ENCODE measurements around the gene RSPO1.

RSPO1 gene

DNA sequence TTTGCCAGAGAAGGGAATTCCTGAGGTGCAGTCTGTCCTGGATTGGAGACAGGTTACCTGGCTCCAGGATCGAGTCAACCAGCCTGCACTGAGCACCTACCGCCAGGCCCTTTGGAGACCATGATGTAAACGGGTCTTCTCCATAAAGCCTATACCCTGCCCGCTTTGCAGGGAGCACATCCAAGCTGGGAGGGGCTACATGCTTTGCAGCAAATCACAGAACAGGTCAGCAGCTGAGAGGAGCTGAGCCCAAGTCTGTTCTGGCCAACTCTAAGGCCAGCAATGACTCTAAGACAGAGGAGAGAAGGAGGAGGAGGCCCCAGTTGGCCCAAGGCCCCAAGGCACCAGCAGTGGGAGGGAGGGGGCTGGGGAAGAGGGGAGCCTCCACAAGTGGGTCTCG lies 15.5 kb upstream of the RSPO1 start:
- no peaks in the 10 kb centered on the region for H3K36me3 ChIP-seq (replicated peaks)
- H3K9me3 ChIP-seq = no peaks in the 10 kb centered on the region
- no peaks in the 10 kb centered on the region for H3K4me1 ChIP-seq
- no peak overlapping the region for H3K4me3 ChIP-seq
- H3K27me3 ChIP-seq (ENCODE audit: low read depth) = peaks cover 5% of the 10 kb centered on the region; the same call in 1 of the 2 replicates
- in situ Hi-C loops (cut with MboI; ENCODE audit: low sequenced_read_pairs) = no loop called here
- no peak for DNase-seq (ENCODE audit: low spot score in 2 of 2)

GRCh38 chr1:37647281-37647680 lies 12.6 kb upstream of the RSPO1 start:
- in situ Hi-C loops (cut with MboI; ENCODE audit: low sequenced_read_pairs) = no loop called here
- H3K4me3 ChIP-seq = no peak overlapping the region
- H3K9me3 ChIP-seq = no peaks in the 10 kb centered on the region
- no peaks in the 10 kb centered on the region for H3K36me3 ChIP-seq (replicated peaks)
- no peak for DNase-seq (ENCODE audit: low spot score in 2 of 2)
- no peaks in the 10 kb centered on the region for H3K4me1 ChIP-seq
- peaks cover 21% of the 10 kb centered on the region for H3K27me3 ChIP-seq (ENCODE audit: low read depth)

DNA sequence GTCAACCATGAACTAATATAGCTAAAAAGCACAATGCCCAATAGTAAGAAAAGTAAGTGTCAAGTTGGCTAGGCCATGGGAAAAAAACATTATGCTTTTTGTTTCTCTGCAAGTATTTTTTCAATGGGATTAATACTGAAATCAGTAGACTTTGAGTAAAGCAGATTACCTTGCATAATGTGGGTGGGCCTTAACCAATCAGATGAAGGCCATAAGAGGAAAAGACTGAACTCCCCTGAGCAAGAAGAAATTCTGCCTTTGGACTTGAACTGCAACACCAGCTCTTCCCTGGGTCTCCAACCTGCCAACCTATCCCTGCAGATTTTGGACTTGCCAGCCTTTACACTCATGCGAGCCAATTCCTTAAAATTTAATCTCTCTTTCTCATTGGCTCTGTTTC lies 6.4 kb upstream of the RSPO1 start:
- no peak for DNase-seq (ENCODE audit: low spot score in 2 of 2)
- peaks cover 71% of the 10 kb centered on the region for H3K27me3 ChIP-seq (ENCODE audit: low read depth)
- no peaks in the 10 kb centered on the region for H3K4me1 ChIP-seq
- in situ Hi-C loops (cut with MboI; ENCODE audit: low sequenced_read_pairs) = no loop called here
- H3K4me3 ChIP-seq = no peak overlapping the region
- no peaks in the 10 kb centered on the region for H3K9me3 ChIP-seq
- H3K36me3 ChIP-seq (replicated peaks) = no peaks in the 10 kb centered on the region

- Histone ChIP-seq H3K36me3 (replicated peaks) (no peaks in the 10 kb centered on the region), H3K9me3 (no peaks in the 10 kb centered on the region), H3K4me3 (no peak overlapping the region), H3K4me1 (no peaks in the 10 kb centered on the region), H3K27me3 (ENCODE audit: low read depth) (peaks cover 90% of the 10 kb centered on the region)
- DNase-seq (ENCODE audit: low spot score in 2 of 2) = no peak
- in situ Hi-C loops (cut with MboI; ENCODE audit: low sequenced_read_pairs) = no loop called here
These were observed 1.7 kb upstream of the RSPO1 start for GRCh38 chr1:37636435-37636834.

DNA sequence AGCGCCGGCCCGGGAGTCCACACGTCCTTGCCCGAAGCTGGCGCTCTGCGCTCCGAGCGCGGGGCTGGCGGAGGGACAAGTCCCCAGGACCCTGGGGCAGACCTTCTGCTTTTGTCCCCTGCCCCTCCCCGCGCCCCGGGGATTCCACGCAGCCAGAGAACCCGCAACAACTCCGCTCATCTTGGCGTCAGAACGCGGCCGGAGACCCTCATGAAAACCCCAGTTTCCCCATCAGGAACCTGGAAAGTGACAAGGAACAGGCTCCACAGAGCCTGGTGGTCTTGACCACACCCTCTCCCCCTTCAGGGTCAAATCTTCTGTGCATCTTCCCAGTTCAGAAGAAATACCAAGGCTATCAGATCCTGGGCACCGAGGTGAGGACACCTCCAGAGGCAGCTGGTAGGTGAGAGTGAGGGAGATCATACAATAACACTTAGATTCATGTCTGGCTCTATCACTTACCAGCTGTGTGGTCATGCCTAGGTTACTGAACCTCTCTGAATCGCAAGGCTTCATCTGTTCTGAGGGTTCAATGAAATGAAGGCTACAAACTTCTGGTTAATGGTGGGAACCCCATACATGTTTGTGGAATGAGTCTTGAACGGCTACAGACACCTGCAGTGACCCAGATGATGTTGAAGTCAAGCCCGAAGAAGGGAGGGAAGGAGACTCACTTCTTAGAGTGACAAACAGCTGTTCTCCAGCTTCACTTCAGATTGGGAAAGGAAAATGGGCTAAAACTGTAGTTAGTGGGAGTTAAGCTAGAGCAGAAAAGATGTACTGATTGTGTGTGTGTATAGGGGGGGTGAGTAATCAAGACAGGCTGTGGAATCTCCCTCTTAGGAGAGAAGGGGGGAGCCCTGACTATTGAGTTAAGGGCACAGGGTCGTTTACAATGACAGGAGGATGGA lies 555 bp upstream of the RSPO1 start:
- peaks cover 90% of the 10 kb centered on the region for H3K27me3 ChIP-seq (ENCODE audit: low read depth)
- no peaks in the 10 kb centered on the region for H3K36me3 ChIP-seq (replicated peaks)
- H3K4me3 ChIP-seq = no peak overlapping the region
- no peaks in the 10 kb centered on the region for H3K9me3 ChIP-seq
- no peak for DNase-seq (ENCODE audit: low spot score in 2 of 2)
- in situ Hi-C loops (cut with MboI; ENCODE audit: low sequenced_read_pairs) = no loop called here
- no peaks in the 10 kb centered on the region for H3K4me1 ChIP-seq

DNA sequence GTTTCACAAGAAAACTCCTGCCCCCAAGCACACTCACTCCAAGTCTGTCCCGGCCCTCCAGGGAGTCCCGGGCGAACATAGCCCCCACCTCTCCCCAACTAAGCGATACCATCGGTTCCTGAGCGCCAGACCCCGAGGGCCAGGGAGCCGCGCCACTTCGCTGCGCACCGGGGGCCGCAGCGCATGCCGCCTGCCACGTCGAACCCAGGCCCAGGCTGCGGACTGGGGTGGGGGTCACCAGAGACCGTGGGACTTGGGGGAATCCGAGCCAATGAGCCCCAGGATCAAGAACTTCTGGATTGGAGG lies 801 bp downstream of the RSPO1 start:
- no peaks in the 10 kb centered on the region for H3K9me3 ChIP-seq
- in situ Hi-C loops (cut with MboI; ENCODE audit: low sequenced_read_pairs) = no loop called here
- H3K36me3 ChIP-seq (replicated peaks) = no peaks in the 10 kb centered on the region
- peaks cover 95% of the 10 kb centered on the region for H3K27me3 ChIP-seq (ENCODE audit: low read depth)
- H3K4me3 ChIP-seq = no peak overlapping the region
- no peaks in the 10 kb centered on the region for H3K4me1 ChIP-seq
- no peak for DNase-seq (ENCODE audit: low spot score in 2 of 2)

- DNase-seq (ENCODE audit: low spot score in 2 of 2) = no peak
- Histone ChIP-seq H3K4me3 (no peak overlapping the region), H3K4me1 (no peaks in the 10 kb centered on the region), H3K36me3 (replicated peaks) (no peaks in the 10 kb centered on the region), H3K9me3 (no peaks in the 10 kb centered on the region), H3K27me3 (ENCODE audit: low read depth) (peaks cover 93% of the 10 kb centered on the region)
- in situ Hi-C loops (cut with MboI; ENCODE audit: low sequenced_read_pairs) = no loop called here
These were observed 1.4 kb downstream of the RSPO1 start for GRCh38 chr1:37633040-37633937.

GRCh38 chr1:37631036-37631435 lies 3.7 kb downstream of the RSPO1 start:
- in situ Hi-C loops (cut with MboI; ENCODE audit: low sequenced_read_pairs) = no loop called here
- Histone ChIP-seq H3K36me3 (replicated peaks) (no peaks in the 10 kb centered on the region), H3K27me3 (ENCODE audit: low read depth) (peaks cover 87% of the 10 kb centered on the region), H3K4me3 (no peak overlapping the region), H3K4me1 (no peaks in the 10 kb centered on the region), H3K9me3 (no peaks in the 10 kb centered on the region)
- DNase-seq (ENCODE audit: low spot score in 2 of 2) = no peak

DNA sequence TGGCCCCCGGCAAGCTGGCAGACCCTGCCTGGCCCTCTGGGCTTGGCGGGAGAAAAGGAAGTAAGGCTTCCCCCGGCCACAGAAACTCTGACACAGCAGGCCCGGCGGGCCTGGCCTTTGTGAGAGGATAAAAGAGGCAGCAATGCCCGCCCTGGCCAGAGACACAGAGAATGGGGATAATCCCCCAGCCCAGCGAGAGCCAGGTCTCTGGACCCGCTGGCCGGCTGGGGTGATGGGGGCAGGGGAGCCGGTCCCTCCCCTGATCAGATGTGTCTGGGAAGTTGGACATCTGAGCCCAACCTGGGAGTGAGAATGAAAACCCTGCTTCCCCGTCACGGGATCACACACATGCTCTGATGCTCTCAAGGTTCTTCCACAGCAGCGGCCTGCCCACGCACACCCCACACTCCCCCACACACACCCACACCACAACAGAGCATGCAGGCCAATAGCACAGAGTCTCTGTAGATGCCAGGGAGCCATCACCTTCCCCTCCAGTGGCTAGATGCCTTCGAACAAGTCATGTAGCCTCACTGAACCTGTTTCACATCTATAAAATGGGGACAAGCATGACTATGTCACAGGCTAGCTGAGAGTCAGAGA lies 4.2 kb downstream of the RSPO1 start:
- H3K36me3 ChIP-seq (replicated peaks) = no peaks in the 10 kb centered on the region
- H3K4me3 ChIP-seq = no peak overlapping the region
- in situ Hi-C loops (cut with MboI; ENCODE audit: low sequenced_read_pairs) = no loop called here
- no peaks in the 10 kb centered on the region for H3K9me3 ChIP-seq
- peaks cover 81% of the 10 kb centered on the region for H3K27me3 ChIP-seq (ENCODE audit: low read depth)
- H3K4me1 ChIP-seq = no peaks in the 10 kb centered on the region
- DNase-seq (ENCODE audit: low spot score in 2 of 2) = no peak

GRCh38 chr1:37629726-37630425 lies 4.8 kb downstream of the RSPO1 start:
- no peak for DNase-seq (ENCODE audit: low spot score in 2 of 2)
- Histone ChIP-seq H3K36me3 (replicated peaks) (no peaks in the 10 kb centered on the region), H3K27me3 (ENCODE audit: low read depth) (peaks cover 79% of the 10 kb centered on the region), H3K4me1 (no peaks in the 10 kb centered on the region), H3K9me3 (no peaks in the 10 kb centered on the region), H3K4me3 (no peak overlapping the region)
- in situ Hi-C loops (cut with MboI; ENCODE audit: low sequenced_read_pairs) = no loop called here

DNA sequence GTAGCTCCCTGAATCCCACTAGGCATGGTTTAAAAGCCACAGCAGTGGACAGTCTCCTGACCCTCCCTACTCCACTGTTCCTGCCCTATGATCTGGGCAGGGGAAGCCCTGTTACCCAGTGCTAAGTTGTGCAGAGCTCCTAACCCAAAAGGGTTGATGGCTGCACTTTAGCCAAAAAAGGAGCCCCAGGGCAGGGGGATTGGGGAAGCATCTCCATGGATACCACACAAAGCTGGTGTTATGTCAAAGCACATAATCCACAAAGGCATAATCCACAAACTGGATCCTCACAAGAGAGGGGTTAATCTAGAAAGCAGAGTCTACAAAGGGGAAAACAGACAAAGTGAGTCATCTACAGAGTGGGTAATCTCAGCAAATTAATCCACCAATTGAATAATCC lies 5.7 kb downstream of the RSPO1 start:
- Histone ChIP-seq H3K4me3 (no peak overlapping the region), H3K27me3 (ENCODE audit: low read depth) (peaks cover 73% of the 10 kb centered on the region), H3K36me3 (replicated peaks) (no peaks in the 10 kb centered on the region), H3K9me3 (no peaks in the 10 kb centered on the region), H3K4me1 (no peaks in the 10 kb centered on the region)
- in situ Hi-C loops (cut with MboI; ENCODE audit: low sequenced_read_pairs) = no loop called here
- DNase-seq (ENCODE audit: low spot score in 2 of 2) = no peak

DNA sequence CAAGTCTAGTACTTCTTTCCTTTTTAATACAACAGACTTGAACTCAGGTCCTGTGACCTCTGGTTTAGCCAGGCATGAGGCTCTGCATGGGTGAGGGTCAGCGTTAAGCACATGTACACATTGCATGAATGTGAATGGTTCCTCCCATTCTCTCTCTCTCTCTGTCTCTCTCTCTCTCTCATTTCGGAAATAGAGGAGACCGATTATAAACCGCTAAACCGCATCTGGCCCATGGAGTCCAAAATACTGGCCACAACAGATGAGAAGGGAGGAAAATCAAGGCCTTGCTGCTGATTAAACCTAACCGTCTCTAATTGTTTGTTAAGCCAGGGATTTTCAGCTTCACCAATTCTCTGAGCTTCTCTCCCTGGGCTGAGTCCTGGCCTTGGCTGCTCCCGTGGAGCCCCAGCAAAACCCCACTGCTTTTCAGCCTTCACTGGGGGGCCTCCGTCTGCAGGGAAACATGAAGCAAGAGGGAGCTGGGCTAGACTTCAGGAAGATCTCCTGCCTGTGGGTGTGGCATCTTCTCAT lies 6.6 kb downstream of the RSPO1 start:
- no peaks in the 10 kb centered on the region for H3K36me3 ChIP-seq (replicated peaks)
- in situ Hi-C loops (cut with MboI; ENCODE audit: low sequenced_read_pairs) = no loop called here
- no peaks in the 10 kb centered on the region for H3K4me1 ChIP-seq
- H3K27me3 ChIP-seq (ENCODE audit: low read depth) = peaks cover 64% of the 10 kb centered on the region
- no peak overlapping the region for H3K4me3 ChIP-seq
- DNase-seq (ENCODE audit: low spot score in 2 of 2) = no peak
- no peaks in the 10 kb centered on the region for H3K9me3 ChIP-seq

- Histone ChIP-seq H3K4me3 (no peak overlapping the region), H3K27me3 (ENCODE audit: low read depth) (peaks cover 25% of the 10 kb centered on the region), H3K4me1 (no peaks in the 10 kb centered on the region), H3K36me3 (replicated peaks) (no peaks in the 10 kb centered on the region), H3K9me3 (no peaks in the 10 kb centered on the region)
- in situ Hi-C loops (cut with MboI; ENCODE audit: low sequenced_read_pairs) = no loop called here
- no peak for DNase-seq (ENCODE audit: low spot score in 2 of 2)
These were observed 12.6 kb downstream of the RSPO1 start for GRCh38 chr1:37622131-37622530.

Measured in HAP-1 (cell line).